ENCODE results near the gene STIP1. TPM values are rescaled to one million over a fixed set of nuclear protein-coding genes. Genes with fewer than 3 reads are reported as not detected.
"Not testable (repeated sequence)": the region's sequence is repeated elsewhere in the genome, so short reads cannot be mapped to it uniquely, and the experiment has no call there.

Gene STIP1
- total and polyA plus RNA-seq, 4 experiments from 2014 or later = 37.1 to 106 (median 98.1) TPM

DNA sequence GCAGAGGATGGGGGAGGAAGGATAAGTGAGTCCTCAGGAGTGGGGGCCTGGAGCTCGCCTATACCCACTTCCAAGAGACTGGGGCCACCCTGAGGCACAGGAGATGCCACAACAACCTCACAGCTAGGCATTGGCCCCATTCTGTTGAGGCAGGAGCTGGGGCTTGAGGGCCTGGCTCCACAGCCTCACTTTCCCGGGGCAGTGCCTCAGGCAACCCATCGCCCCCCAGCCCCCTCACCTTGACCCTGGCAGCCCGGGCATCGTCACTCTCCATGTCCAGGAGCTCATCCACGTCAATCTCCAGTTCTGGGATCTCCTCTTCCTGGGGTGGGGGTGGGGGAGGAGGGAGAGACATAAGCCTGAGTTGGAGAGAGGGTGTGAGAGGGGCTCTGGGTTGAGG lies 59.0 kb downstream of the STIP1 start:
- Histone ChIP-seq H3K4me1 (ENCODE audit: insufficient read depth, low read length) (peaks cover 47% of the 10 kb centered on the region), H3K9me3 (ENCODE audit: control insufficient read depth in 1 of 2, low read length in 2 of 2) (no peaks in the 10 kb centered on the region), H3K27ac (ENCODE audit: low read depth, low read length) (peak overlapping the region; percentile 52), H3K27me3 (ENCODE audit: insufficient read depth, low read length) (no peaks in the 10 kb centered on the region), H3K36me3 (ENCODE audit: insufficient read depth, low read length) (no peaks in the 10 kb centered on the region), H3K4me3 (ENCODE audit: low read length in 2 of 2) (peak overlapping the region in 1 of 2 donors; percentile 57)
- Mint-ChIP-seq H3K4me1 (peaks cover 13 to 74% (median 34%) of the 10 kb centered on the region in 4 donors), H3K9me3 (no peaks in the 10 kb centered on the region), H3K27me3 (no peaks in the 10 kb centered on the region), H3K27ac (peak overlapping the region in 5 of 7 donors; percentile 67 to 94 (median 87)), H3K36me3 (peaks cover 0 to 27% of the 10 kb centered on the region in 2 donors), H3K4me3 (peak overlapping the region in 7 of 8 donors; percentile 84 to 92 (median 87))
- no peak for DNase-seq
- ChIA-PET CTCF (ENCODE audit: partially characterized antibody) (interaction anchor here (0.6 to 10.5 kb wide), 7 partner anchors 19 to 437 kb away, joined by 3 to 121 read pairs (median 4); partner anchors contain the start of genes CATSPERZ, ESRRA and FERMT3), POLR2A (ENCODE audit: partially characterized antibody) (interaction anchor here (0.9 to 38.9 kb wide), 16 partner anchors 9 to 1370 kb away, joined by 3 to 937 read pairs (median 16); partner anchors contain the start of genes BAD, CATSPERZ, CCDC88B and DNAJC4)
- intact Hi-C loops (cut with micrococcal nuclease) = loop anchor here (10.0 kb wide), 1 partner anchor 530 kb away; the partner anchor contains the start of gene SF1

DNA sequence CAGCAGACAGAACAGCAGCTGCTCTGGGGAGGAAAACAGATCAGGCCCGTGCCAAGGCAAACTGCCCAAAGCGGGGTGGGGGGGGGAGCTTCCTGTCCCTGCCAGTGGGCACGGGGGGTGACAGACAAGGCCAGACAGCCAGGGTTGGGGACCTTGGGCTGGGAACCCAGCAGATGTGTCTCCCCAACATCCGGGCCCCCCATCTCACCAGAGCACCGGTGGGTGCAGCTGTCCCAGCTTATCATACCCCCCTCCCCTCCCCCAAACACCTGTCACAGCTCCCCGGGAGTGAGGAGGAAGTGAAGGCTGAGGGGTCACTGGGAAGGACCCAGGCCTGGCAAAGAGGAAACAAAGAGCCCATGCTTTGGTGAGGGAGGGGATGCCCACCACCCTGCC lies 59.4 kb downstream of the STIP1 start:
- Mint-ChIP-seq H3K9me3 (no peaks in the 10 kb centered on the region), H3K36me3 (peaks cover 0 to 23% of the 10 kb centered on the region in 2 donors), H3K4me3 (peak overlapping the region; percentile 83 to 92 (median 86)), H3K27me3 (no peaks in the 10 kb centered on the region), H3K4me1 (peaks cover 8 to 72% (median 31%) of the 10 kb centered on the region in 4 donors), H3K27ac (peak overlapping the region; percentile 67 to 94 (median 87))
- peak overlapping the region; percentile 52 for H3K27ac ChIP-seq (ENCODE audit: low read depth, low read length)
- peak in 1 of 5 donors; percentile 71 for DNase-seq
- intact Hi-C loops (cut with micrococcal nuclease) = loop anchor here (10.0 kb wide), 1 partner anchor 529 kb away; the partner anchor contains the start of gene SF1
- peaks cover 47% of the 10 kb centered on the region for H3K4me1 ChIP-seq (ENCODE audit: insufficient read depth, low read length)
- no peaks in the 10 kb centered on the region for H3K9me3 ChIP-seq (ENCODE audit: control insufficient read depth in 1 of 2, low read length in 2 of 2)
- POLR2A ChIA-PET (ENCODE audit: partially characterized antibody) = interaction anchor here (0.5 to 38.9 kb wide), 18 partner anchors 9 to 1370 kb away, joined by 3 to 937 read pairs (median 14); partner anchors contain the start of genes BAD, CATSPERZ, CCDC88B and DNAJC4
- H3K27me3 ChIP-seq (ENCODE audit: insufficient read depth, low read length) = no peaks in the 10 kb centered on the region
- H3K4me3 ChIP-seq (ENCODE audit: low read length in 2 of 2) = peak overlapping the region; percentile 57 to 95
- CTCF ChIA-PET (ENCODE audit: partially characterized antibody) = interaction anchor here (0.6 to 10.5 kb wide), 9 partner anchors 18 to 438 kb away, joined by 3 to 121 read pairs (median 4); partner anchors contain the start of genes CATSPERZ, ESRRA, FERMT3 and NUDT22
- no peaks in the 10 kb centered on the region for H3K36me3 ChIP-seq (ENCODE audit: insufficient read depth, low read length)

DNA sequence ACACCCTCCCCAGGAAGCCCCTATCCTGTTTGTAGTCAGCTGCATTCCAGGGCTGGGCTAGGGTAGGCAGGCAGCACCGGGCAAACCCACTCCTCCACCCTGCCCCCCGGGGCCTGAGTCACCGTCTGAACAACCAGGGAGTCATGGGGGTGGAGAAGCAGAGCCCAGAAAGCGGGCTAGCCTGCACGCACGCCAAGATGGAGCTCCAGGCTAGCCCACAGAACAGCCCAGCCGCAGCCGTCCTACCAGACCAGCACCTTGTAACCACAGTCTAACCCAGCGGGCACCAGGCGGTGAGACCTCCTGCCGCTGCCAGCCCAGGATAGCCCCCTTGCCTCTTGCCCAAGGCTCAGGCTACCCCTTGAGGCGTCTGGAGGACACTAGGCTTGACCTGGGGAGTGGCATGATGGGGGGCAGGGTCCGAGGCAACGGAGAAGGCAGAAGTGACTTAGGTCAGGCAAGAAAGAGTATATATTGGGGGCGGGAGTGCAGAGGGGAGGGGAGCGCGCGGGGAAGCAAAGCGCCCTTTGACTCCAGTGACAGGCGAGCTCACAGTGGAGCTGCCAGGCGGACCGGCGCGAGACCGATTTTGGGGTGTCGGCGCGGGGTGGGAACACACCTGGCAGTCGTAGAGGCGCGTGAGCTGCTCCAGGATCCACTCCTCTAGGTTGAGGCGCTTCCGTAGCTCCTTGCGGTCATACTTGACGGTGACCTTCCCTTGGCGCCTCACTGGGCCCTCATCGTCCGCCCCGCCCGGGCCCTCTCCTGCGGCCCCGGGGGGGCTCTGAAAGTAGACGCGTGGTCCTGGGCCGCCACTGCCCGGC lies 60.0 kb downstream of the STIP1 start:
- Histone ChIP-seq H3K36me3 (ENCODE audit: insufficient read depth, low read length) (no peaks in the 10 kb centered on the region), H3K9me3 (ENCODE audit: control insufficient read depth in 1 of 2, low read length in 2 of 2) (no peaks in the 10 kb centered on the region), H3K4me3 (ENCODE audit: low read length in 2 of 2) (peak overlapping the region; percentile 57 to 95), H3K27me3 (ENCODE audit: insufficient read depth, low read length) (no peaks in the 10 kb centered on the region), H3K4me1 (ENCODE audit: insufficient read depth, low read length) (peaks cover 49% of the 10 kb centered on the region), H3K27ac (ENCODE audit: low read depth, low read length) (peak overlapping the region; percentile 52)
- Mint-ChIP-seq H3K27me3 (no peaks in the 10 kb centered on the region), H3K4me3 (peak overlapping the region; percentile 83 to 92 (median 86)), H3K27ac (peak overlapping the region; percentile 67 to 94 (median 87)), H3K36me3 (peaks cover 0 to 17% of the 10 kb centered on the region in 2 donors), H3K9me3 (no peaks in the 10 kb centered on the region), H3K4me1 (peaks cover 9 to 71% (median 29%) of the 10 kb centered on the region in 4 donors)
- intact Hi-C loops (cut with micrococcal nuclease) = loop anchor here (1.0 to 10.0 kb wide), 4 partner anchors 39 to 529 kb away; partner anchors contain the start of genes ESRRA, GPR137 and SF1
- CTCF ChIA-PET (ENCODE audit: partially characterized antibody) = interaction anchor here (0.7 to 10.5 kb wide), 9 partner anchors 17 to 71 kb away, joined by 3 to 121 read pairs (median 4); partner anchors contain the start of genes CATSPERZ, ESRRA, FERMT3 and NUDT22
- POLR2A ChIA-PET (ENCODE audit: partially characterized antibody) = interaction anchor here (0.5 to 38.9 kb wide), 22 partner anchors 7 to 1391 kb away, joined by 3 to 937 read pairs (median 6); partner anchors contain the start of genes BAD, CATSPERZ, CCDC88B and DNAJC4
- DNase-seq = peak in 4 of 5 donors; percentile 28 to 93 (median 36)

DNA sequence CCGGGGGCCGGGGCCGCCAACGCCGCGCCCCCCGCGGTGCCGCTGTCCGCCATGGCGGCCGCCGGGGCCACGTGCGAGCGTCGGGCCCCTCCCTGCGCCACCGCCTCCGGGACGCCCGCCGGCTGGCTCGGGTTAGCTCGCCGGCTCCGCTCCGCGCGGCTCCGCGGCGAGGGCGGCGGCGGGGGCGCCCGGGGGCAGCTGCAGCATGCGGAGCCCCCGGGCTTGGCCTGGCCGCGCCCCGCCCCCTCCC lies 60.6 kb downstream of the STIP1 start:
- not testable (repeated sequence) for H3K27ac ChIP-seq (ENCODE audit: low read depth, low read length); H3K27me3 Mint-ChIP-seq; DNase-seq; H3K36me3 ChIP-seq (ENCODE audit: insufficient read depth, low read length); H3K9me3 ChIP-seq (ENCODE audit: control insufficient read depth in 1 of 2, low read length in 2 of 2); H3K9me3 Mint-ChIP-seq; H3K27me3 ChIP-seq (ENCODE audit: insufficient read depth, low read length)
- Mint-ChIP-seq H3K4me3 (peak overlapping the region; percentile 83 to 92 (median 87)), H3K4me1 (peaks cover 9 to 67% (median 29%) of the 10 kb centered on the region in 4 donors), H3K27ac (peak overlapping the region in 4 of 7 donors; percentile 83 to 92 (median 86)), H3K36me3 (peaks cover 0 to 13% of the 10 kb centered on the region in 2 donors)
- CTCF ChIA-PET (ENCODE audit: partially characterized antibody) = interaction anchor here (0.7 to 10.5 kb wide), 5 partner anchors 20 to 71 kb away, joined by 3 to 121 read pairs (median 5); partner anchors contain the start of genes CATSPERZ, ESRRA, FERMT3 and NUDT22
- Histone ChIP-seq H3K4me1 (ENCODE audit: insufficient read depth, low read length) (peaks cover 51% of the 10 kb centered on the region), H3K4me3 (ENCODE audit: low read length in 2 of 2) (peak overlapping the region in 1 of 2 donors; percentile 98)
- POLR2A ChIA-PET (ENCODE audit: partially characterized antibody) = interaction anchor here (0.8 to 38.9 kb wide), 17 partner anchors 8 to 408 kb away, joined by 3 to 937 read pairs (median 15); partner anchors contain the start of genes BAD, CATSPERZ, DNAJC4 and ESRRA
- intact Hi-C loops (cut with micrococcal nuclease) = loop anchor here (1.0 to 10.0 kb wide), 4 partner anchors 39 to 528 kb away; partner anchors contain the start of genes ESRRA, GPR137 and SF1

DNA sequence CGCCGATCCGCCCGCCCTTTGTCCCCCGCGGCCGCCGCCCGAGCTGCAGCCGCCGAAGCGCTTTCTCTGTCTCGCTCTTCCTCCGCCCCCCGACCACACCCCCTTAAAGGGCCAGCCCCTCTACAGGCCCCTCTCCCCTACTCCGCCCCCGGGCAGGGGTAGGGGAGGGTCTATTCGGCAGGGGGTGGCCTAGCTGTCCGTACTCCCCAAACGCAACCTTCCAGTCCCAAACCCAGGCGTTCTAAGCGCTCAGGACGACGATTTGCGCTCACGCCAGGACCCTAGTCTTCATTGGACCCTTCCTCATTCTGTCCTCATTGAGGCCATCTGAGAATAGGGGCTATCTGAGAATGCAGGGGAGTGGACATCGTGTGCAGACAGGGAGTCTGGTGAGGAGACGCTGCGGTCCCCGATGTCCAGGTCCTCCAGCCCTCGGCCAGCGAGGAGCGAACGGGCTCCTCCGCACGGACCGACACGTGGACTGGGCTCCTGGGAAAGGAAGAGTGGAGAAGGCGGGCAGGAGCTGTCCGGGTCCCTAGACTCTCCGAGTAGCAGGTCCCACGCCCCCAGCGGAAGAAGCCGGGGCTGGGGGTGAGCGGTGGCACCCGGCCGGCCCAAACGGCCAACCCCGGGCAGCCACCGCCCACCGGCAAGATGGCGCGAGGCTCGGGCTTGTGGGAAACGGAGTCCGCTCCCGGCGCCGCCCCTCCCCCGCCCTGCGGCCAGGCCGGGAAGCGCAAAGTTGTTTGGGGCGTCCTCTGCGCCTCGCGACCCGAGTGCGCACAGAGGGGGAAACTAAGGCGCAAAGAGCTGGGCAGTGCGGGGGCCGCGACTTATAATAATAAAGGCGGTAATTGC lies 61.1 kb downstream of the STIP1 start, which contains the start of gene PPP1R14B:
Gene PPP1R14B, minus strand, starts transcription at position 73 of the 858 bp plus-strand sequence. CDS start 270 bp downstream, outside the sequence.
- Histone ChIP-seq H3K27me3 (ENCODE audit: insufficient read depth, low read length) (no peaks in the 10 kb centered on the region), H3K4me1 (ENCODE audit: insufficient read depth, low read length) (peaks cover 55% of the 10 kb centered on the region), H3K9me3 (ENCODE audit: control insufficient read depth in 1 of 2, low read length in 2 of 2) (no peaks in the 10 kb centered on the region), H3K27ac (ENCODE audit: low read depth, low read length) (peak within 1 kb of the TSS; percentile 63), H3K4me3 (ENCODE audit: low read length in 2 of 2) (peak within 1 kb of the TSS; percentile 95 to 98), H3K36me3 (ENCODE audit: insufficient read depth, low read length) (no peaks in the 10 kb centered on the region)
- CTCF ChIA-PET (ENCODE audit: partially characterized antibody) = interaction anchor here (0.7 to 10.5 kb wide), 4 partner anchors 25 to 70 kb away, joined by 3 to 121 read pairs (median 42); partner anchors contain the start of genes CATSPERZ, ESRRA, FERMT3 and PRDX5
- H3K27me3 Mint-ChIP-seq = no peaks in the 10 kb centered on the region
- H3K27ac Mint-ChIP-seq = peak within 1 kb of the TSS; percentile 77 to 94 (median 92)
- peaks cover 10 to 70% (median 32%) of the 10 kb centered on the region in 4 donors for H3K4me1 Mint-ChIP-seq
- peak; percentile 72 to 82 (median 74) for DNase-seq
- POLR2A ChIA-PET (ENCODE audit: partially characterized antibody) = interaction anchor here (0.8 to 38.9 kb wide), 16 partner anchors 8 to 81 kb away, joined by 3 to 937 read pairs (median 16); partner anchors contain the start of genes BAD, CATSPERZ, DNAJC4 and ESRRA
- peaks cover 0 to 12% of the 10 kb centered on the region in 2 donors for H3K36me3 Mint-ChIP-seq
- H3K9me3 Mint-ChIP-seq = no peaks in the 10 kb centered on the region
- peak within 1 kb of the TSS; percentile 83 to 92 (median 88) for H3K4me3 Mint-ChIP-seq
- intact Hi-C loops (cut with micrococcal nuclease) = loop anchor here (1.0 to 10.0 kb wide), 5 partner anchors 22 to 528 kb away; partner anchors contain the start of genes ESRRA, GPR137 and SF1

Data from CD4-positive, alpha-beta memory T cell (primary cell).